H1 (cell line): ENCODE results near the gene ETV5. TPM values are rescaled to one million over a fixed set of nuclear protein-coding genes. Genes with fewer than 3 reads are reported as not detected.

Source experiments
- CTBP2 ChIP-seq: IDR thresholded peaks from 2 replicates; pipeline ENCODE4 v1.7.0; 2011; ENCODE audit warnings: borderline replicate concordance, mild to moderate bottlenecking, moderate library complexity, mixed read lengths, low read length; ENCODE audit not compliant: insufficient read depth, insufficient read length
- JUN ChIP-seq: IDR thresholded peaks from 2 replicates; pipeline ENCODE4 v1.6.1; 2011; ENCODE audit warnings: low read depth, mild to moderate bottlenecking, improper control_type of control experiment, low read length
- RBBP5 ChIP-seq: IDR thresholded peaks from 2 replicates; pipeline ENCODE4 v1.7.1; 2012; ENCODE audit warnings: low read depth, mild to moderate bottlenecking, inconsistent platforms, low read length, moderate library complexity, borderline replicate concordance
- SAP30 ChIP-seq: fragments of 300-600 bp; sonication (generic); IDR thresholded peaks from 2 replicates; pipeline ENCODE4 v1.7.1; 2012; ENCODE audit warnings: low read length, moderate library complexity, mild to moderate bottlenecking, inconsistent platforms; ENCODE audit not compliant: insufficient read depth, insufficient replicate concordance
- TAF1 ChIP-seq: IDR thresholded peaks from 2 replicates; pipeline ENCODE4 v1.6.1; 2011; ENCODE audit warnings: mild to moderate bottlenecking, low read depth, low read length
- polyA plus RNA-seq, 7 experiments: library from polyadenylated mRNA; depleted of rRNA in 3 of 7; stranded (reverse) in 5 of 7; unstranded in 2 of 7; fragments of >200 nt in 5 of 7; fragments of 200-250 nt in 2 of 7; gene quantifications; 1 replicate in 5 of 7; 2 replicates in 1 of 7; 4 replicates in 1 of 7; pipeline versions ENCODE4 v1.2.1 to v1.2.3, GENCODE V29; 2011 to 2013; ENCODE audit warnings: missing spikeins in 2 of 7, mixed read lengths in 2 of 7
- total RNA-seq: library from RNA; stranded (reverse); fragmentation: NEBNext Ultra II Directional; extraction: Animal tissue kit (Norgen Biotek cat#: 25700); gene quantifications from 2 replicates; pipeline ENCODE4 v1.2.1, GENCODE V29; 2021

ETV5 gene
- total and polyA plus RNA-seq, 2 of the 8 experiments (the other 6 are each of a cell fraction or from before 2014, with no cell fraction given): 13.1 to 36.9 TPM

GRCh38 chr3:186052096-186052840 is 56.6 kb downstream of the ETV5 start (continued):
- TF ChIP-seq CTBP2 (no peak), JUN (no peak), RBBP5 (no peak), SAP30 (no peak), TAF1 (no peak)
